HepG2 (cell line): Measurements from ENCODE around the gene PHACTR1. TPM values are rescaled to one million over a fixed set of nuclear protein-coding genes. Genes with fewer than 3 reads are reported as not detected.
A peak's percentile ranks its signal among the peaks of the same experiment; 100 is the strongest.

Source experiments
- ATAC-seq: fragments of 200-7000 bp; cut with Tn5 transposase; 3 replicates; pipeline ENCODE4 v1.9.1; 2020; ENCODE audit warnings: mild to moderate bottlenecking, moderate library complexity
- BruUV-seq: library from RNA; stranded (reverse); fragments of 400-500 nt; replicated peaks from 2 replicates; lab custom pipeline; 2021; lab: Mats Ljungman, UMichigan
- CTCF ChIA-PET: fragments of 300-600 bp; formaldehyde crosslinking; extraction: SDS; loops from one replicate; lab custom pipeline; 2021; ENCODE audit warnings: low total read pairs, inconsistent platforms, low intra/inter-chr PET ratio; lab: Yijun Ruan, JAX
- POLR2A ChIA-PET: fragments of 350-600 bp; sonication (Branson Sonifier 250); formaldehyde crosslinking; loops from one replicate; lab custom pipeline; 2020; ENCODE audit warnings: antibody characterized with exemption, inconsistent platforms; lab: Yijun Ruan, JAX
- DNase-seq: peaks from one replicate; pipeline ENCODE4 v3.0.0-alpha.2; 2015; ENCODE audit warnings: low spot score
- FAIRE-seq: peaks from 3 replicates; lab custom pipeline; 2011; peaks lifted over from hg19 to GRCh38; lab: Jason Lieb, UNC
- H2AFZ ChIP-seq: one replicate; pipeline ENCODE4 v1.6.1; 2011; ENCODE audit warnings: low read length, inconsistent platforms
- H3K27ac ChIP-seq: fragments of 300-600 bp; 3 replicates; pipeline ENCODE4 v1.8.0; 2011; ENCODE audit warnings: mixed run types, mild to moderate bottlenecking, mixed read lengths, low read length, inconsistent platforms; ENCODE audit not compliant: insufficient read depth; ENCODE audit errors: extremely low read length
- H3K27me3 ChIP-seq, 2 experiments: fragments of 200-600 bp in 1 of 2; 2 replicates in 1 of 2; 3 replicates in 1 of 2; pipeline versions ENCODE4 v1.6.0 to v1.8.0; 2011; ENCODE audit warnings: low read length in 2 of 2, mild to moderate bottlenecking in 2 of 2, moderate library complexity in 2 of 2, inconsistent platforms in 1 of 2; ENCODE audit not compliant: insufficient read depth in 2 of 2, control insufficient read depth in 1 of 2
- H3K36me3 ChIP-seq, 2 experiments: fragments of 200-600 bp in 1 of 2; replicated peaks in 1 of 2; 2 replicates in 1 of 2; 3 replicates in 1 of 2; pipeline versions ENCODE4 v1.5.1 to v1.8.0; 2011; ENCODE audit warnings: low read length in 2 of 2, inconsistent platforms in 1 of 2; ENCODE audit not compliant: insufficient read depth in 2 of 2, control insufficient read depth in 1 of 2
- H3K4me1 ChIP-seq: 2 replicates; pipeline ENCODE4 v1.5.1; 2012; ENCODE audit warnings: low read length, inconsistent platforms; ENCODE audit not compliant: insufficient read depth
- H3K4me2 ChIP-seq: 2 replicates; pipeline ENCODE4 v1.6.0; 2011; ENCODE audit warnings: low read depth, low read length, inconsistent platforms
- H3K4me3 ChIP-seq, 3 experiments: fragments of 200-600 bp in 1 of 3; sonication (generic), shearing (Covaris generic) in 1 of 3; replicated peaks in 1 of 3; 2 replicates each; pipeline ENCODE4 v1.5.1; 2011 to 2016; ENCODE audit warnings: low read length in 3 of 3, inconsistent platforms in 2 of 3, low read depth in 2 of 3, mild to moderate bottlenecking in 2 of 3, control low read depth in 1 of 3, mixed read lengths in 1 of 3; ENCODE audit not compliant: insufficient read depth in 1 of 3
- H3K79me2 ChIP-seq: one replicate; pipeline ENCODE4 v1.6.1; 2011; ENCODE audit warnings: low read length, inconsistent platforms; ENCODE audit not compliant: insufficient read depth
- H3K9ac ChIP-seq: 2 replicates; pipeline ENCODE4 v1.6.0; 2011; ENCODE audit warnings: mild to moderate bottlenecking, low read depth, low read length, inconsistent platforms; ENCODE audit not compliant: insufficient read depth
- H3K9me3 ChIP-seq: 2 replicates; pipeline ENCODE4 v1.5.1; 2012; ENCODE audit warnings: mild to moderate bottlenecking, low read length
- H4K20me1 ChIP-seq: 2 replicates; pipeline ENCODE4 v1.6.0; 2011; ENCODE audit warnings: inconsistent platforms, mild to moderate bottlenecking, low read length, moderate library complexity; ENCODE audit not compliant: insufficient read depth
- CEBPB ChIP-seq: IDR thresholded peaks from 2 replicates; pipeline ENCODE4 v1.6.1; 2011; ENCODE audit warnings: low read depth, low read length, improper control_type of control experiment, borderline replicate concordance
- CEBPG ChIP-seq: IDR thresholded peaks from 2 replicates; pipeline ENCODE4 v1.6.1; 2016
- JUN ChIP-seq: sonication (generic); formaldehyde crosslinking; IDR thresholded peaks from 2 replicates; pipeline ENCODE4 v1.4.0; 2020; ENCODE audit warnings: mild to moderate bottlenecking, missing genetic modification reagents
- STAG1 ChIP-seq: sonication (generic); formaldehyde crosslinking; IDR thresholded peaks from 2 replicates; pipeline ENCODE4 v1.4.0; 2020; ENCODE audit warnings: missing genetic modification reagents
- TBX2 ChIP-seq: sonication (generic); formaldehyde crosslinking; IDR thresholded peaks from 2 replicates; pipeline ENCODE4 v1.5.0; 2020; ENCODE audit warnings: missing genetic modification reagents, mild to moderate bottlenecking, borderline replicate concordance
- ZBTB20 ChIP-seq: sonication (generic); formaldehyde crosslinking; IDR thresholded peaks from 2 replicates; pipeline ENCODE4 v1.8.1; 2023; ENCODE audit warnings: missing genetic modification reagents, low read depth, mild to moderate bottlenecking, borderline replicate concordance
- WGBS: methylation state at CpG from one replicate; pipeline ENCODE4 v1.1.6; 2017; ENCODE audit warnings: low lambda C conversion rate; 5-methylcytosine and 5-hydroxymethylcytosine counted together
- in situ Hi-C: cut with HindIII; loops from 2 replicates; pipeline ENCODE4 v1.10.0; 2017; ENCODE audit warnings: low pct_unique_long_range_greater_than_20kb; ENCODE audit not compliant: extremely low pct_ligation_motif_present
- intact Hi-C: fragments of 100-400 bp; cut with micrococcal nuclease; formaldehyde crosslinking; loops from one replicate; pipeline ENCODE4 v1.10.0; 2022; ENCODE audit not compliant: unreplicated experiment
- polyA plus RNA-seq, 8 experiments: library from polyadenylated mRNA; depleted of rRNA in 3 of 8; stranded (reverse) in 7 of 8; unstranded in 1 of 8; fragments of >200 nt; fragmentation: Illumina TruSeq in 4 of 8; extraction: Trizol in 4 of 8; gene quantifications; 2 replicates each; pipeline versions ENCODE4 v1.2.1 to v1.2.3, GENCODE V29; 2011 to 2016; ENCODE audit warnings: low read depth in 4 of 8, missing spikeins in 1 of 8, mixed read lengths in 1 of 8; ENCODE audit not compliant: insufficient read depth in 1 of 8
- total RNA-seq, 5 experiments: library from RNA; depleted of rRNA; stranded (reverse); fragments of >200 nt; fragmentation: Illumina TruSeq; extraction: Trizol; gene quantifications; 2 replicates each; pipeline ENCODE4 v1.2.3, GENCODE V29; 2016; ENCODE audit warnings: low read depth in 1 of 5
- TF ChIP-seq, protein P1 (sequence below): sonication (generic); formaldehyde crosslinking; IDR thresholded peaks from 2 replicates; pipeline ENCODE4 v1.4.0; 2020; ENCODE audit warnings: missing genetic modification reagents
- TF ChIP-seq, protein P2 (sequence below): sonication (generic); IDR thresholded peaks from 2 replicates; pipeline ENCODE4 v1.6.1; 2016; ENCODE audit warnings: low read depth, borderline replicate concordance
- TF ChIP-seq, protein P3 (sequence below): sonication (generic); formaldehyde crosslinking; IDR thresholded peaks from 2 replicates; pipeline ENCODE4 v1.5.0; 2020; ENCODE audit warnings: mild to moderate bottlenecking, missing genetic modification reagents, moderate library complexity

The PHACTR1 gene
- total and polyA plus RNA-seq, 2 of the 13 experiments (the other 11 are each of a cell fraction or from before 2014, with no cell fraction given) = 0.09 TPM; not detected in 1

DNA sequence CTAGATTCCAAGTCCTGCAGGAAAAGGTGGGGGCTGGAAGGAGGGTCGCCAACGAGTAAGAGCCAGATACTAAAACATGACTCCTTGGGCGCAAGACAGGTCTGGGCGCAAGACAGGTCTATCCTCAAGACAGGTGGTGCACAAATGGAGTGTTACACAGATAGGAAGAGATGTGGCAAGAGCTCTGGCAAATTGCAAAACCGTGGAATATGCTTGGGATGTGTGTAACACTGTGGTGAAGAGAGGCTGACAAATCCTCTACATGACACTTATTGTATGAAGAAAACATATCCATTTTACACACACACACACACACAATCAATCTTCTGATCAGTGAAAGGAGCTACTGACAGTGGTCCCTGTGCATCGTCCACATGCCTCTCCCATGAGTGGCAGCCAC is 534.1 kb downstream of the PHACTR1 start:
- H3K9me3 ChIP-seq = no peaks in the 10 kb centered on the region
- H3K4me3 ChIP-seq = no peak overlapping the region
- H3K9ac ChIP-seq = no peak overlapping the region
- TF ChIP-seq CEBPB (peak; percentile 96), CEBPG (peak; percentile 78), TBX2 (CRISPR knock-in tag) (0 out of 2 replicates have a peak, but pooled peaks have one; percentile 5), JUN (CRISPR knock-in tag) (no peak)
- TF ChIP-seq, protein P1, sequence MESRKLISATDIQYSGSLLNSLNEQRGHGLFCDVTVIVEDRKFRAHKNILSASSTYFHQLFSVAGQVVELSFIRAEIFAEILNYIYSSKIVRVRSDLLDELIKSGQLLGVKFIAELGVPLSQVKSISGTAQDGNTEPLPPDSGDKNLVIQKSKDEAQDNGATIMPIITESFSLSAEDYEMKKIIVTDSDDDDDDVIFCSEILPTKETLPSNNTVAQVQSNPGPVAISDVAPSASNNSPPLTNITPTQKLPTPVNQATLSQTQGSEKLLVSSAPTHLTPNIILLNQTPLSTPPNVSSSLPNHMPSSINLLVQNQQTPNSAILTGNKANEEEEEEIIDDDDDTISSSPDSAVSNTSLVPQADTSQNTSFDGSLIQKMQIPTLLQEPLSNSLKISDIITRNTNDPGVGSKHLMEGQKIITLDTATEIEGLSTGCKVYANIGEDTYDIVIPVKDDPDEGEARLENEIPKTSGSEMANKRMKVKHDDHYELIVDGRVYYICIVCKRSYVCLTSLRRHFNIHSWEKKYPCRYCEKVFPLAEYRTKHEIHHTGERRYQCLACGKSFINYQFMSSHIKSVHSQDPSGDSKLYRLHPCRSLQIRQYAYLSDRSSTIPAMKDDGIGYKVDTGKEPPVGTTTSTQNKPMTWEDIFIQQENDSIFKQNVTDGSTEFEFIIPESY (CRISPR knock-in tag) = peak; percentile 20; the same call in 1 of the 2 replicates
- no peak overlapping the region for H2AFZ ChIP-seq
- no TSS peak for BruUV-seq
- H3K79me2 ChIP-seq = no peaks in the 10 kb centered on the region
- H3K27ac ChIP-seq = no peak overlapping the region
- H3K27me3 ChIP-seq = no peaks in the 10 kb centered on the region
- DNase-seq (no peak), ATAC-seq (peak; percentile 59), FAIRE-seq (no peak)
- H4K20me1 ChIP-seq = no peaks in the 10 kb centered on the region
- POLR2A ChIA-PET = interaction anchor here (0.6 to 1.3 kb wide), 4 partner anchors 19 to 78 kb away, joined by 3 to 6 read pairs (median 4); partner anchors contain the start of gene TBC1D7
- 48% methylated on average over 5 of the region's 6 CpGs for WGBS
- peak overlapping the region; percentile 13; the same call in 1 of the 2 replicates for H3K4me2 ChIP-seq
- CTCF ChIA-PET = no interaction called here
- H3K4me1 ChIP-seq = peaks cover 30% of the 10 kb centered on the region
- in situ Hi-C loops = no loop called here
- intact Hi-C loops = loop anchor here (2.0 kb wide), 1 partner anchor 78 kb away; the partner anchor contains the start of gene TBC1D7
- no peaks in the 10 kb centered on the region for H3K36me3 ChIP-seq

DNA sequence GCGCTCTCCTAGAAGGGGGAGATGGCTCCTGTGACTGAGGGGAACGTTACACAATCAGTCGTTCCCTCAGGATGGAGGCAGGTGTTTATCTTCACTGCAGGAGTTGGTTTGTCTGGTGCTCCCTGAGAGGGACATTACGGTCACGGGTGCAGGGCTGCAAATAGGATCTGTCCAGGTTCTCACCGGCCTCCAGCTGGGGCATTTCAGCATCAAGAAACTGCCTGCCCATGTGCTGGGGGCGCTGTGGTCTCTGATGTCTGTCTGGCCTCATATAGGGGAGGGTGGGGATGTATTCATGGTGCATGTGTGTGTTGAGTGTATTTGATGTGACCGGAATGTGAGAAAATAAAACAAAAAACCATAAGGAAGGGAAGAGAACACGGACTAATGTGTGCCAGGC is 534.7 kb downstream of the PHACTR1 start:
- no peak overlapping the region for H3K27ac ChIP-seq
- ATAC-seq (peak; percentile 82), DNase-seq (peak; percentile 30), FAIRE-seq (peak; percentile 18)
- intact Hi-C loops (loop anchor here (2.0 kb wide), 1 partner anchor 78 kb away; the partner anchor contains the start of gene TBC1D7), in situ Hi-C loops (no loop called here)
- peak overlapping the region; percentile 13; the same call in 1 of the 2 replicates for H3K4me2 ChIP-seq
- TF ChIP-seq, protein P2, sequence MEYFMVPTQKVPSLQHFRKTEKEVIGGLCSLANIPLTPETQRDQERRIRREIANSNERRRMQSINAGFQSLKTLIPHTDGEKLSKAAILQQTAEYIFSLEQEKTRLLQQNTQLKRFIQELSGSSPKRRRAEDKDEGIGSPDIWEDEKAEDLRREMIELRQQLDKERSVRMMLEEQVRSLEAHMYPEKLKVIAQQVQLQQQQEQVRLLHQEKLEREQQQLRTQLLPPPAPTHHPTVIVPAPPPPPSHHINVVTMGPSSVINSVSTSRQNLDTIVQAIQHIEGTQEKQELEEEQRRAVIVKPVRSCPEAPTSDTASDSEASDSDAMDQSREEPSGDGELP = peak; percentile 30; the same call in 1 of the 2 replicates
- TF ChIP-seq CEBPB = peak; percentile 46
- no peak for TF ChIP-seq ZBTB20 (CRISPR knock-in tag)
- TF ChIP-seq, protein P3, sequence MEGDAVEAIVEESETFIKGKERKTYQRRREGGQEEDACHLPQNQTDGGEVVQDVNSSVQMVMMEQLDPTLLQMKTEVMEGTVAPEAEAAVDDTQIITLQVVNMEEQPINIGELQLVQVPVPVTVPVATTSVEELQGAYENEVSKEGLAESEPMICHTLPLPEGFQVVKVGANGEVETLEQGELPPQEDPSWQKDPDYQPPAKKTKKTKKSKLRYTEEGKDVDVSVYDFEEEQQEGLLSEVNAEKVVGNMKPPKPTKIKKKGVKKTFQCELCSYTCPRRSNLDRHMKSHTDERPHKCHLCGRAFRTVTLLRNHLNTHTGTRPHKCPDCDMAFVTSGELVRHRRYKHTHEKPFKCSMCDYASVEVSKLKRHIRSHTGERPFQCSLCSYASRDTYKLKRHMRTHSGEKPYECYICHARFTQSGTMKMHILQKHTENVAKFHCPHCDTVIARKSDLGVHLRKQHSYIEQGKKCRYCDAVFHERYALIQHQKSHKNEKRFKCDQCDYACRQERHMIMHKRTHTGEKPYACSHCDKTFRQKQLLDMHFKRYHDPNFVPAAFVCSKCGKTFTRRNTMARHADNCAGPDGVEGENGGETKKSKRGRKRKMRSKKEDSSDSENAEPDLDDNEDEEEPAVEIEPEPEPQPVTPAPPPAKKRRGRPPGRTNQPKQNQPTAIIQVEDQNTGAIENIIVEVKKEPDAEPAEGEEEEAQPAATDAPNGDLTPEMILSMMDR (CRISPR knock-in tag) = peak; percentile 57
- TF ChIP-seq STAG1 = peak; percentile 31
- H3K27me3 ChIP-seq = no peaks in the 10 kb centered on the region
- WGBS = 29% methylated on average over 7 of the region's 9 CpGs
- no peak overlapping the region for H3K4me3 ChIP-seq
- no peaks in the 10 kb centered on the region for H3K79me2 ChIP-seq
- no peaks in the 10 kb centered on the region for H3K36me3 ChIP-seq
- ChIA-PET POLR2A (interaction anchor here (0.6 to 1.3 kb wide), 3 partner anchors 18 to 77 kb away, joined by 3 to 6 read pairs (median 4); partner anchors contain the start of gene TBC1D7), CTCF (no interaction called here)
- no peaks in the 10 kb centered on the region for H3K9me3 ChIP-seq
- no TSS peak for BruUV-seq
- H3K4me1 ChIP-seq = peaks cover 34% of the 10 kb centered on the region
- H2AFZ ChIP-seq = no peak overlapping the region
- H3K9ac ChIP-seq = no peak overlapping the region
- H4K20me1 ChIP-seq = no peaks in the 10 kb centered on the region
